ENCODE data around the gene GPAM.
"Not testable (repeated sequence)": the region's sequence is repeated elsewhere in the genome, so short reads cannot be mapped to it uniquely, and the experiment has no call there.

GPAM gene

DNA sequence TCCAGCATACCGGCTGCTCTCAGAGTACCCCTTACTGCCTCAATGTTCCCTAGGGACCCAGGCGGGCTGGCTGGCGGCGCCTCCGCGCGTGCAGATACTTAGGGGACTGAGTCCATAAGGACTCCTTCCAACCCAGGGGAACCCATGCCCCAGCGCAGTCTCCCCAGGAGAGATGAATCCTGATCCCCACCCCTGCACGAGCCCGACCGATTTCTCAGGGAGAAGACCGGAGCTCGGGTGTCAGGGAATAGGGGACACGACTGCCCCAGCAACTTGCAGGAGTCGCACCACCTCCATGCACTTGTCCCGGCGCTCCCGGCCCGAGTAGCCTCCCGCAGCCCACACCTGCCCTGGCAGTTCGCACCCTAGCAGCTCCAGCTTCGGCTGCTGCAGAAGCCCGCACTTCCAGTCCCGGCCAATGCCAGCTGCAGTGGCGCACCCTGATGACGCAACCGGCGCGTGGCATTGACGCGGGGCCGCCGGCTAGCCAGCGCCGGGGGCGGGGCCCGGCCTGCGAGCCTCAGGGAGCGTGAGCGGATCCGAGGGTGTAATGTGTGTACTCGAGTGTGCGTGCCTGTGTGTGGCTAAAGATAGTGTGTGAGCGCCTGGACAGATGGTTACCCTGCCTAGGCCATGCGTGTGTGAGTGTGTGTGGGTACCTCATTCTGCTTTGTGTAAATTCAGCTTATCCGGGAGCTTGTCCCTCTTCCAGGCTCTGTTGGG, at the start of gene GPAM:
Gene GPAM, minus strand, starts transcription at position 437 of the 723 bp plus-strand sequence. CDS start 1,981 bp downstream, outside the sequence.
- peak; percentile 98 for ATAC-seq

DNA sequence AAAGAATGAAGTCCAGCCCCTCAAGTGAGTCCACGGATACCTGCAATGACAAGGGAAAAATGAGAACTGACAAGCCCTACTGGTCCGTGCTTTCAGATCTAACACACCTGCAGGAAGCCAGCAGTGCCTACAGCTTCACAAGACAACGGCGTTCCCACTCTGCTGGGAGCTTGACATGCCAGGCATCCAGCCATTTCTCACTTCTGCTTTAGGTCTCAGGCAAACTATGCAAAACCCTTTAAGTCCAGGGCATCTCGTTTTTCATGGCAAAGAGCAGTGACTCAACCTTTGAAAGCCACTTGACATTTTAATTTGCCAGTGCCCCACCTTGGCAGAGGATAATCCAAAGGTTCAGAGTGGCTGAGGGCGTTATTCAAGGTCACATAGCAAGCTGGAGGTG, 49.1 kb upstream of the GPAM start:
- ATAC-seq (no peak), DNase-seq (no peak)

More for the DNA sequence above, at the start of gene GPAM:
- DNase-seq: peak; percentile 100

DNA sequence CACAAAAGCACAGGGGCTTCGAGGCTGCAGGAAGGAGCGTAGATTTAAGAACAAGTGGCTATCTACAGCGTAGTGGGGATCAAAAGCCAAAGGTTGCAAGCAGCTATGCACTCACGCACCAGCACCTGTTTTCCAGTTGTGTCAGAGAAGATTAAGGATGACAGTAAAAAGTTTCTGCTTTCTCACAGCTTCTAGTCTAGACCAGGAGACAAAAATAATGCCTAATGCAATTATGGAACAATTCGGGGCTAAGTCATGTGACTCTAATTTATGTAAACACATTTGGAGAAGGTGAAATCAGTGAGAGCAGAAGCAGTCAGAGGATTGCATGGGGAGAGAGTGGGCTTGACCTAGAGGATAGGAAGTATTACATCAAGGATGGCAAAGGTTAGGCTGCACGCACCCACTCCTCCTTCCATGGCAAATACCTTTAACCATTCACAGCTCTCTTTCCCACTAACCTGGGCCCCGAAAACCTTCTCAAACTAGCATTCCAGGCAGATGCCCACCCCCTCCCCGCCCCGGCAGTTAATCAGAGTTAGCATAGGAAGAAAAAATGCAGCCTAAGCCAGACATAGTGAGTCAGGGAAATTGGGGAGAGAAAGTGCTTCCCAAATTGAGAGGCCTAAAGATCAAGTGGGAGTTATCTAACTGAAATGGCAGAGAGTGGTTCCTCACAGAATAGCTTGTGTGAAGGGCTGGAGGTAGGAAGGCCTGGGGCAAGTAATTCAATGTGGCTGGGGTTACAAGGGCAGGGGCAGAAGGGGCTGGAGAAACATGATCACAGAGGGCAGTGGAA, 48.2 kb upstream of the GPAM start:
- ATAC-seq: no peak

GRCh38 chr10:112230325-112230988, 46.9 kb upstream of the GPAM start:
- no peak for DNase-seq
- no peak for ATAC-seq

More for the DNA sequence above, 48.2 kb upstream of the GPAM start:
- DNase-seq: no peak

- DNase-seq (no peak), ATAC-seq (no peak)
Observed at GRCh38 chr10:112229901-112230300, 46.3 kb upstream of the GPAM start.

- ATAC-seq (no peak), DNase-seq (no peak)
Observed at GRCh38 chr10:112229096-112229495, 45.5 kb upstream of the GPAM start.

GRCh38 chr10:112228366-112229088, 45.0 kb upstream of the GPAM start:
- DNase-seq, ATAC-seq: not testable (repeated sequence)

DNA sequence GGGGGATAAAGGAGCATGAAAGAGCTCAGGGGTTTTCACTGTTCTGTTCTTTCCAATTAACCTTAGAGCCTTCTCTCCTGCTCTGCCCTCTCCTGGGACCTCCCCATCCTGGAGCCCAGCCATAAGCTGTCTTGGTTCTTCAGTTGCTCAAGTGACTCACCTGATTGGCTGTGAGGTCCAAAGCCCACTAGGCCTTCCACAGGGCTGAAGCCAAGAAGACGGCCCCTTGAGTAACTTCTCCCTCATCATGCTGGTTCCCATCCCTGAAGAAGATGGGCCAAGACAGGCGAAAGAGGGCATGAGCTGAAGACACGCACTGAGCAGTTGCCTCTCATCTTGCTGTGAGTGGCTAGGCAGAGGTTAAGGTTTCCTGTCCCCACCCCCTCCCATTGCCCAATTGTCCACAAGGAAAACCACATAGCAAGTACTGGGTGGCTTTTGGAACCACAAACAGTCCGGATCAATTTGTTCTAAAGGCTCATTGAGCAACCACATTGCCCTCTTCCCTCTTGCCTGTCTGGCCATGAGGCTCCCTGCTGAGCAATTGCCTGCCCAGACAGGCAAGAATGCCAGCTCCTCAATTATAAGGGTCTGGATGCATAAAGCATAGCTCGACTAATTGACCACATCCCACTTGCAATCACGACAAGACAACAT, 43.9 kb upstream of the GPAM start:
- no peak for DNase-seq

GRCh38 chr10:112226439-112227248, 43.1 kb upstream of the GPAM start:
- DNase-seq (no peak), ATAC-seq (no peak)

More for the DNA sequence above, 43.9 kb upstream of the GPAM start:
- ATAC-seq: no peak

DNA sequence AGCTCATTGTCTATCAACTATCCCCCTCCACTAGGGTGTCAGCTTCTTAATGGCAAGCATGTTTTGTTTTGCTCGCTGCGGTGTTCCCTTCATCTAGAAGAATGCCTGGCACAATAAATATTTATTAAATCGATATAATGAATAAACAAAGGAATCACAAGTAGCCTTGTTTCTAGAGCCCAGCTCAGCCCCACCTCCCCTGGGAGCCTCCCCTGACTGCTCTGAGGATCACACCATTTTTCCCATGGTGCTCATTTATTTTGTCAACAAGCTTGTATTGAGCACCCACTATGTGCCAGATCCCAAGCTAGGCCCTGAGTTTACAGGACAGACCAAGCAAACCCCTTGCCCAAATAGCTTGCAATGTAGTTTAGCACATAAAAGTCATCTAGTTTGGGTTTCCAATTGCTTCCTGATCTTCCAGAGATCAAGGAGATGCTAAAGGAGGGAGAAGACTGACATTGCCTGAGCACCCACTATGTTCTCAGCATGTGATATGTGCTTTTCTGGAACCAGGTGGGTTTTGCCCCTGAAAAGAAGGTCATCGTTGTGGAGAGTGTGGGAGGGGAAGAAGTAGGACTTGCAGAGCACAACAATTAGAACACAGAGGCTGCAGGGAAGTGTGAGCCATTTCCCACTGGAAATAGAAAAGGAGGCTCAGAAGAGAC, 42.3 kb upstream of the GPAM start:
- ATAC-seq (no peak), DNase-seq (no peak)

DNA sequence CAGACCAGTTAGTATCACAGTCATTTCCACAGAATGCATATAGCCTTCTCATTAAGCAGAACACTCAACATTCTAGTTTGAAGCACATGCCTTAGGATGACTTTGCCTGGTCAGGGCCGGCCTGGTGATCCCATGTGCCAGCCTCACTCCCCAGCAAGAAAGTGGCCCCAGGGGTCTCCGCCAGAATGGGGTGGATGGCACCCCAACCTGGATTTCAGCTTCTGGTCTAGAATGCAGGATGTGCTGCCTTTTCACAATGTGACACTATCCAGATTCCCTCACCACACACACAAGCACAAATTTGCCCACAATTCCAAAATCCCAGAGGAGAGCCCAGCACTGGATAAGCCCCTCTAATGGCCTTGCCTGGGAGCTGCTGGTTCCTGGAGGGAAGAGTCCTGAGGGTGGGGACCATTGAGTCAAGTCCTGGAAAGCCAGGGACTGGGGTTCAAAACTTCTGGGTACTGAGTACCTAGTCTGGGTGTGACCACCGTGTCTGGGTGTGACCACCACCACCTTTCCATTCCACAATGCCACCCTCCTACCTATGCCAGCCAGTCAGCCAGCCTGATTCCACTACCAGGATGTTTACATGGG, 41.5 kb upstream of the GPAM start:
- ATAC-seq (no peak), DNase-seq (no peak)

DNA sequence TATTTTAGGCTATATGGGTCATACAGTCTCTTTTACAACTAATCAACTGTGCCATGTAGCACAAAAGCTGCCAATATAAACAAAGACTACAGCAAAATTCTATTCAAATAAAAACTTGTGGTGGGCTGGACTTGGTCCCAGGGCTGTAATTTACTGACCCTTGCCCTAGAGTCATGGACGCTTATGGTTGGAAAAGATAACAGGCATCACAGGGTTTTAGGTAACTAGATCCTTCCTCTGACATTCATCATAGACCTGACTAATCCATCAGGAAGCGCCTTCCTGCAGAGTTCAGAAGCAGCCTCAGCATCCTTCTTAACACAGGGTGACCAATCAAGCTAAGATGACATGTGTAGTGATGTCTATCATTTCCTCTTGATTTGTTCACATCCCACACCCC, 40.2 kb upstream of the GPAM start:
- DNase-seq (no peak), ATAC-seq (no peak)

GRCh38 chr10:112222799-112223198, 39.2 kb upstream of the GPAM start:
- no peak for ATAC-seq
- no peak for DNase-seq

DNA sequence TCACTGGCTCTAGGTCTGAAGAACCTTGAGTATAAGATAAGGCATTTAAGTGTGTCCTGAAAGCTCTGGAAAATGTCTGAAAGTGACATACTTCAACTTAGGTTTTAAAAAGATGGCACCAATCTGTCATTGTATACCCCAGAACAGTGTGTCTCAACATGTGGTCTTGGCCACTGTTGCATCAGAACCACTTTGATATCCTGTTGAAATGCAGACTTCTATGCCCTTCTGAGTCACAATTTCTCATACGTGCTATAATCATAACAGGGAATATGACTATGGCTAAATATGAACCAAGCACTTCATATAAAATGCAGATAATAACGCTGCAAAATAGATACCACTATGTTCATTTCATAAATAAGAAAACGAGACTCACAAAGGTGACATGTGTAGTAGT, 38.0 kb upstream of the GPAM start:
- DNase-seq (no peak), ATAC-seq (no peak)

DNA sequence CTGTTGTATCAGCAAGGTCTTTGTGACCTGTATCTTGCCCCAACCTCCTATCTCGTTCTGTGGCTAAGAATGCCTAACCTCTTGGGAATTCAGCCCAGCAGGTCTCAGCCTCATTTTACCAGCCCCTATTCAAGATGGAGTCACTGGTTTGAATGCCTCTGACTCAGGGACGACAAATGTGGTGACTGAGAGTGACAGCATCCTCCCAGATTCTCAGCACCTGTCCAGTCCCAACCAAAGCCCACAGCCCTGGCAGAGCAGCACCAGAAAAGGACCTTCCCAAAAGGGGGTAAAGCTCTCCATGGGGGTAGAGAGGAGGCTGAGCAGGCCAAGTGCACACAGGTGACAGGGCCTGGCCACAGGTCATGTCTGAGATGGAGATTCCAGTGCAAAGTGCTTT, 35.4 kb upstream of the GPAM start:
- ATAC-seq: no peak
- DNase-seq: no peak

DNA sequence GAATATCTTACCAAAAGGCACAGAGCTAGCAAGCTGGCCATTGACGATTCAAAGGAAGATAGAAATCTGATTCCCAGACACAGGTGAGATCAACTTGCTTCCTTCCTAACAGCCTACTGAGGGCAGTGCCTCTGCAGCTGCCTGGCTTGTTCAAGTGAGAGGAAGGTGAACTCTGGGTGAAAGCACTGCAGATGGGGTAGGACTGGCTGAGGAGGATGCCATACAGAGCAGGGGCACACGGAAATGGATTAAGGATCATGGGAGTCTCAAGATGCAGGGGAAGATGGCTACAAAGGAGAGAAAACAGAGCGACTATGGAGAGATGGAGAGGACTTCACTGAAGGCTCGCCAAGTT, 34.4 kb upstream of the GPAM start:
- DNase-seq: no peak
- ATAC-seq: no peak

DNA sequence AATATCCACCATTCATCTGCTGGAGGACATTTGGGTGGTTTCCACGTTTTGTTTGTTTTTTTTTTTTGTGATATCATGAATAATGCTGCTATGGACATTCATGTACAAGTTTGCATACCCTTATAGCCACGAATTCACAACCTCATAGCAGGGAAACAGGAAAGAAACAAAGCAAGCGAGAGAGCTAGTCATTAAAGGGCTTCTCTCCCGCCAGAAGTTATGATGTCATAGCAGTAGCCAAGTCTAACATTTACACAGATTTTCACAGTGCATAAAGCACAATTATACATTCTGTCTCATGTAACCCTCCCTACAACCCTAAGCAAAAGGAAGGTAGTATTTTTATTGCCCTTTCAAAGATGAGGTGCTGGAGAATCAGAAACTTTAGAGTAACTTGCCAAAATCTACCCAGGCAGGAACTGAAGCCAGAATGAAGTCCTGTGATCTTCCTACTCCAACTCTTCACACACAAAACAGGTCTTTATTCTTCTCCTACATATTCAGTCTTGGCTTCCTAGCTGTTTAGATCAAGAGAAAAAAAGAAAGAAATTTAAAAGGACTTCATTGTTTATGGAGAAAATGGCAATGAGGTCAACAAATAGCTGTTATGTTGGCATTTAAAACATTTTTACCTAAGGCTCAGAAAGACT, 33.9 kb upstream of the GPAM start:
- DNase-seq: no peak
- ATAC-seq: no peak

- ATAC-seq (no peak), DNase-seq (no peak)
Observed at GRCh38 chr10:112216966-112217365, 33.4 kb upstream of the GPAM start.

- no peak for ATAC-seq
- no peak for DNase-seq
Observed at GRCh38 chr10:112216151-112216550, 32.6 kb upstream of the GPAM start.

Measured in stimulated activated naive CD8-positive, alpha-beta T cell treated with anti-CD3 and anti-CD28 coated beads, Interleukin-15, Interleukin-2, amounts not matched to agents 100 U/mL and 50 U/mL, for 24 hours (primary cell).